ENCODE data around the gene SAMD4B.

The SAMD4B gene

DNA sequence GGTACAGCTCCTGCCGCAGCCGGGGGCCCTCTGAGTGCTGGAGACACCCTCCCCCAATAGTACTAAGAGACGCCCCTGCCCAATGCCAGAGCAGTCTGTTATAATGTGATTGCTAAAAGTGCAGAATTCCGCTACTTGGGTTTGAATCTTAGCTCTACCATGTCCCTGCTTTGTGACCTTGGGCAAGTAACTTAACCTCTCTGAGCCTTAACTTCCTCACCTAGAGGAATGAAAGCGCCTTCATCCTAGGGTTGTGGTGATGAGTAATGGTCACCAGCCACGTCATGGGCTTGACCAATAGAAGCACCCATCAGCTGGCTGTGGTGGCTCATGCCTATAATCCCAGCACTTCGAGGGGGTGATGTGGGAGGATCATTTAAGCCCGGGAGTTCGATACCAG, 76.8 kb downstream of the SAMD4B start:
- H3K4me3 ChIP-seq (ENCODE audit: control insufficient read depth, low read depth, low read length), result no peak overlapping the region
- TF ChIP-seq, protein P1, sequence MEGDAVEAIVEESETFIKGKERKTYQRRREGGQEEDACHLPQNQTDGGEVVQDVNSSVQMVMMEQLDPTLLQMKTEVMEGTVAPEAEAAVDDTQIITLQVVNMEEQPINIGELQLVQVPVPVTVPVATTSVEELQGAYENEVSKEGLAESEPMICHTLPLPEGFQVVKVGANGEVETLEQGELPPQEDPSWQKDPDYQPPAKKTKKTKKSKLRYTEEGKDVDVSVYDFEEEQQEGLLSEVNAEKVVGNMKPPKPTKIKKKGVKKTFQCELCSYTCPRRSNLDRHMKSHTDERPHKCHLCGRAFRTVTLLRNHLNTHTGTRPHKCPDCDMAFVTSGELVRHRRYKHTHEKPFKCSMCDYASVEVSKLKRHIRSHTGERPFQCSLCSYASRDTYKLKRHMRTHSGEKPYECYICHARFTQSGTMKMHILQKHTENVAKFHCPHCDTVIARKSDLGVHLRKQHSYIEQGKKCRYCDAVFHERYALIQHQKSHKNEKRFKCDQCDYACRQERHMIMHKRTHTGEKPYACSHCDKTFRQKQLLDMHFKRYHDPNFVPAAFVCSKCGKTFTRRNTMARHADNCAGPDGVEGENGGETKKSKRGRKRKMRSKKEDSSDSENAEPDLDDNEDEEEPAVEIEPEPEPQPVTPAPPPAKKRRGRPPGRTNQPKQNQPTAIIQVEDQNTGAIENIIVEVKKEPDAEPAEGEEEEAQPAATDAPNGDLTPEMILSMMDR (IDR thresholded peaks at IDR 0.05; ENCODE audit: control insufficient read depth, insufficient read depth, low read depth, low read length, missing control alignments), result no peak
- DNase-seq (ENCODE audit: low read depth), result no peak

DNA sequence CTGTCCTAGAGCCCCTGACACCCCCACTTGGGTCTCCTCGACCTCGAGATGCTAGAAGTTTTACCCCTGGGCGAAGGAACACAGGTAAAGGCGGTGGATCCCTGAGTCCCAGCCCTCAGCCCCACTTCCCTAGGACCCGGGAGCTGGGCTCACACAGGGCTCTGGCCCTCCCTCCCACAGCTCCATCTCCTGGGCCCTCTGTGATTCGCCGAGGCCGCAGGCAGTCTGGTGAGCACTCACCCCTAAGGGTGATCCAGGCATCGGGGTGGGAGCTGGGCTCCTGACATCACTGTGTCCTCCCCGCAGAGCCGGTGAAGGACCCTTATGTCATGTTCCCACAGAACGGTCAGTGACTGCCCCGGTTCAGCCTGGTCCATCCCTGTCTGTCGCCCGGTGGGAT, 78.5 kb downstream of the SAMD4B start:
- H3K4me3 ChIP-seq (ENCODE audit: control insufficient read depth, low read depth, low read length), result no peak overlapping the region
- no peak for DNase-seq (ENCODE audit: low read depth)
- TF ChIP-seq, protein P1 (IDR thresholded peaks at IDR 0.05; ENCODE audit: control insufficient read depth, insufficient read depth, low read depth, low read length, missing control alignments), result no peak

DNA sequence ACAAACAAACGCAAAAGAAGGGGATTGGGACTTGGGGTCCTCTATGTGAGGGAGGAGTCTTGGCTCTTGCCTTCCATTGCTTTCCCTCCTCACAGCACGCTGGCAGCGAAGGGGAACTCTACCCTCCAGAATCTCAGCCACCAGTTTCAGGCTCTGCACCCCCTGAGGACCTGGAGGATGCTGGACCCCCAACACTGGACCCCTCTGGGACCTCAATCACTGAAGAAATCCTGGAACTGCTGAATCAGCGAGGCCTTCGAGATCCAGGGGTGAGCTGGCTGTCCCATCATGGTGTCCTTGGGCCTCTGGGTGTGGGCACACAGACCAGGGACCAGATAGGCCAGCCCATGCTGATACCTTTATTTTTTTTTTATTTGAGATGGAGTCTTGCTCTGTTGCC, 79.8 kb downstream of the SAMD4B start:
- TF ChIP-seq, protein P1 (IDR thresholded peaks at IDR 0.05; ENCODE audit: control insufficient read depth, insufficient read depth, low read depth, low read length, missing control alignments), result no peak
- no peak overlapping the region for H3K4me3 ChIP-seq (ENCODE audit: control insufficient read depth, low read depth, low read length)
- DNase-seq (ENCODE audit: low read depth), result no peak

DNA sequence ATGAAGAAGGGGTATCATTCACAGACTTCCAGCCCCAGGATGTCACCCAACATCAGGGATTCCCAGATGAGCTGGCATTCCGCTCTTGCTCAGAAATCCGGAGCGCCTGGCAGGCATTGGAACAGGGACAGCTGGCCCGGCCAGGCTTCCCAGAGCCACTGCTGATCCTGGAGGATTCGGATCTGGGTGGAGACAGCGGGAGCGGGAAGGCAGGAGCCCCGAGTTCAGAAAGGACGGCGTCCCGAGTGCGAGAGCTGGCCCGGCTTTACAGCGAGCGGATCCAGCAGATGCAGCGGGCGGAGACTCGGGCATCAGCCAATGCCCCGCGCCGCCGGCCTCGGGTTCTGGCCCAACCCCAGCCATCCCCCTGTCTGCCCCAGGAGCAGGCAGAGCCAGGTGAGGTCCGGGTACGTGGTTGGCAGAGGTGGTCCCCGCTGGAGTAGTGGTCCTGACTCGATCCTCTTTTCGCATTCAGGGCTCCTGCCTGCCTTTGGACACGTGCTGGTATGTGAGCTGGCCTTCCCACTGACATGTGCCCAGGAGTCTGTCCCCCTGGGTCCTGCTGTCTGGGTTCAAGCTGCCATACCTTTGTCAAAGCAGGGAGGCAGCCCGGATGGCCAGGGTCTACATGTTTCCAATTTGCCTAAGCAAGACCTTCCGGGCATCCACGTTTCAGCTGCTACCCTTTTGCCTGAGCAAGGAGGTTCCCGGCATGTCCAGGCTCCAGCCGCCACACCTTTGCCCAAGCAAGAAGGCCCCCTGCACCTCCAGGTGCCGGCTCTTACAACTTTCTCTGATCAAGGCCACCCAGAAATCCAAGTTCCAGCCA, 81.3 kb downstream of the SAMD4B start:
- no peak overlapping the region for H3K4me3 ChIP-seq (ENCODE audit: control insufficient read depth, low read depth, low read length)
- TF ChIP-seq, protein P1 (IDR thresholded peaks at IDR 0.05; ENCODE audit: control insufficient read depth, insufficient read depth, low read depth, low read length, missing control alignments), result no peak
- DNase-seq (ENCODE audit: low read depth), result no peak

DNA sequence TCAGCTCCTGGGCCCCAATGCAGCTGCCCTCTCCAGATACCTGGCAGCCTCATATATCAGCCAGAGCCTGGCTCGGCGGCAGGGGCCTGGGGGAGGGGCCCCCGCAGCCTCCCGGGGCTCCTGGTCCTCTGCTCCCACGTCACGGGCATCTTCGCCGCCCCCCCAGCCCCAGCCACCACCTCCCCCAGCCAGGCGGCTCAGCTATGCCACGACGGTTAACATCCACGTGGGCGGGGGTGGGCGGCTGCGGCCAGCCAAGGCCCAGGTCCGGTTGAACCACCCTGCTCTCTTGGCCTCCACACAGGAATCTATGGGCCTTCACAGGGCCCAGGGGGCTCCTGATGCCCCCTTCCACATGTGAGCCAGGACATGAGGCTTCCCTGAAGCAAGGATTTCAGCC, 82.7 kb downstream of the SAMD4B start:
- TF ChIP-seq, protein P1 (IDR thresholded peaks at IDR 0.05; ENCODE audit: control insufficient read depth, insufficient read depth, low read depth, low read length, missing control alignments), result no peak

DNA sequence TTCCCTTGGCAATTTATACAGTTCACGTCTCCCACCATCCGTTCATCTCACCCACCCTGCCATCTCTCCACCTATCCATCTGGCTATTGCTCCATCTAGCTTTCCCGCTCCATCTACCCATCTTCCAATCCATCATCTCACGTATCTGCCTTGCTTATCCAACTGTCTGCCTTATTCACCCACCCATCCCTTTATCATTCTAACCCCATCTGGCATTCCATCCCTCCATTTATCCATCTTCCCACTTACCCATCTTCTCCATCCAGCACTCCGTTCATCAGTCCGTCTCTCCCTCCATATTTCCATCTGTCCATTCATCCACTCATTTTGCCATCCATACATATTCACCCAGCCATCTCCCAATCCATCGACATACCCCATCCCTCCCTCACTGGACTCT, 83.5 kb downstream of the SAMD4B start:
- H3K4me3 ChIP-seq (ENCODE audit: control insufficient read depth, low read depth, low read length), result no peak overlapping the region
- DNase-seq (ENCODE audit: low read depth), result no peak
- TF ChIP-seq, protein P1 (IDR thresholded peaks at IDR 0.05; ENCODE audit: control insufficient read depth, insufficient read depth, low read depth, low read length, missing control alignments), result no peak

More for the DNA sequence above, 82.7 kb downstream of the SAMD4B start:
- no peak overlapping the region for H3K4me3 ChIP-seq (ENCODE audit: control insufficient read depth, low read depth, low read length)
- DNase-seq (ENCODE audit: low read depth), result no peak

All from AG09309 (cell line).